Cardiac fibroblast (primary cell): ENCODE data around the gene DVL1.

Experiments
- DNase-seq, 2 donors: peaks; one replicate each; pipeline versions ENCODE4 v3.0.0 to v3.0.0-alpha.2; 2010; ENCODE audit warnings: low read depth in 2 of 2
- H3K4me3 ChIP-seq, 2 donors: replicated peaks in 1 of 2; 1 replicate in 1 of 2; 2 replicates in 1 of 2; pipeline ENCODE4 v1.5.1; 2011; ENCODE audit warnings: low read depth in 2 of 2, low read length in 2 of 2, mild to moderate bottlenecking in 2 of 2, moderate library complexity in 1 of 2
- CTCF ChIP-seq: IDR thresholded peaks from one replicate; pipeline ENCODE4 v1.5.1; 2011; ENCODE audit warnings: low read depth, mild to moderate bottlenecking, low read length, inconsistent platforms

The DVL1 gene

GRCh38 chr1:1330366-1331067, 18.7 kb downstream of the DVL1 start:
- H3K4me3 ChIP-seq, result no peak overlapping the region
- DNase-seq, result no peak
- no peak for TF ChIP-seq CTCF

- TF ChIP-seq CTCF, result no peak
- H3K4me3 ChIP-seq, result no peak overlapping the region
- no peak for DNase-seq
Observed at GRCh38 chr1:1329304-1330210, 19.7 kb downstream of the DVL1 start.

GRCh38 chr1:1328254-1328653, 21.0 kb downstream of the DVL1 start:
- no peak for DNase-seq
- H3K4me3 ChIP-seq, result no peak overlapping the region
- TF ChIP-seq CTCF, result no peak

GRCh38 chr1:1327291-1327690, 21.9 kb downstream of the DVL1 start:
- DNase-seq, result no peak
- TF ChIP-seq CTCF, result no peak
- no peak overlapping the region for H3K4me3 ChIP-seq

GRCh38 chr1:1326075-1326605, 23.1 kb downstream of the DVL1 start:
- H3K4me3 ChIP-seq, result peak overlapping the region; percentile 81 to 86
- no peak for TF ChIP-seq CTCF
- DNase-seq, result no peak

GRCh38 chr1:1325288-1326074, 23.7 kb downstream of the DVL1 start:
- peak overlapping the region; percentile 81 to 86 for H3K4me3 ChIP-seq
- TF ChIP-seq CTCF, result no peak
- no peak for DNase-seq
